H1 (cell line): ENCODE results near the gene PSMC3.

Source experiments
- EZH2 ChIP-seq: fragments of 200-600 bp; sonication (generic); IDR thresholded peaks from 2 replicates; pipeline ENCODE4 v1.7.1; 2012; ENCODE audit warnings: low read depth, mild to moderate bottlenecking, moderate library complexity, low read length, inconsistent platforms; ENCODE audit not compliant: severe bottlenecking
- SIX5 ChIP-seq: IDR thresholded peaks from 2 replicates; pipeline ENCODE4 v1.6.1; 2011; ENCODE audit warnings: mild to moderate bottlenecking, low read depth, low read length
- ZNF274 ChIP-seq: IDR thresholded peaks from 2 replicates; pipeline ENCODE4 v1.7.0; 2012; ENCODE audit warnings: low read length, borderline replicate concordance; ENCODE audit errors: extremely low read depth
- TF ChIP-seq, protein P1 (sequence below), 3 experiments: IDR thresholded peaks; 1 replicate in 2 of 3; 2 replicates in 1 of 3; pipeline versions ENCODE4 v1.5.1 to v1.6.1; 2011; ENCODE audit warnings: low read length in 3 of 3, mild to moderate bottlenecking in 3 of 3, inconsistent platforms in 2 of 3, low read depth in 1 of 3, moderate library complexity in 1 of 3; ENCODE audit not compliant: insufficient read depth in 1 of 3; ENCODE audit errors: control extremely low read depth in 1 of 3

DNA sequence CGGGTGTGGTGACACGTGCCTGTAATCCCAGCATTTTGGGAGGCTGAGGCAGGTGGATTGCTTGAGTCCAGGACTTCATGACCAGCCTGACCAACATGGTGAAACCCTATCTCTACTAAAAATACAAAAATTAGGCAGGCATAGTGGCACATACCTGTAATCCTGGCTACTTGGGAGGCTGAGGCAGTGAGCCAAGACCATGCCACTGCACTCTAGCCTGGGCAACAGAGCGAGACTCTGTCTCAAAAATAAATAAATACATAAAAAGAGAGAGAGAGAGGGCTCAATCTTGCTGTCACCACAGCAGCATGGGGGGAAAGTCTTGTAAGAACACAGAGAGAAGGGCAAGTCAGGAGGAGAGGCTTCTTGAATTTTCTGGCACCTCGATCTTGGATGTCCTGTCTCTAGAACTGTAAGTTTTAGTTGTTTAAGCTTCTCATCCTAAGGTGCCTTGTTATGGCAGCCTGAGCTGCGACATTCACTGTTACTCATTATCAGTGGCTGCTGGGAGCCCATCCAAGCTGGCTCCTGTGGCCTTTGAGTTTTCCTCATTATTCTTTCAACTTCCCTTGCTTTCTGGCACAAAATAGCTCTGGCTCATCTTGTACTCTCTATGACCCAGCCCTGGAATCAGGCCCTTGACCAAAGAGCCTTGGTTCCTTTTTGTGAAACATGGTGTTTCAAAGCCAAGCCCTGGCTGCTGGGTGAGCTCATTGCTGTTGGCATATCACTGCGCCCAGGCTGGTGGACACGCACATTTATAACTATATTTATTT is 8.0 kb upstream of the PSMC3 start:
- TF ChIP-seq EZH2 (no peak), ZNF274 (no peak), SIX5 (no peak)
- TF ChIP-seq, protein P1, sequence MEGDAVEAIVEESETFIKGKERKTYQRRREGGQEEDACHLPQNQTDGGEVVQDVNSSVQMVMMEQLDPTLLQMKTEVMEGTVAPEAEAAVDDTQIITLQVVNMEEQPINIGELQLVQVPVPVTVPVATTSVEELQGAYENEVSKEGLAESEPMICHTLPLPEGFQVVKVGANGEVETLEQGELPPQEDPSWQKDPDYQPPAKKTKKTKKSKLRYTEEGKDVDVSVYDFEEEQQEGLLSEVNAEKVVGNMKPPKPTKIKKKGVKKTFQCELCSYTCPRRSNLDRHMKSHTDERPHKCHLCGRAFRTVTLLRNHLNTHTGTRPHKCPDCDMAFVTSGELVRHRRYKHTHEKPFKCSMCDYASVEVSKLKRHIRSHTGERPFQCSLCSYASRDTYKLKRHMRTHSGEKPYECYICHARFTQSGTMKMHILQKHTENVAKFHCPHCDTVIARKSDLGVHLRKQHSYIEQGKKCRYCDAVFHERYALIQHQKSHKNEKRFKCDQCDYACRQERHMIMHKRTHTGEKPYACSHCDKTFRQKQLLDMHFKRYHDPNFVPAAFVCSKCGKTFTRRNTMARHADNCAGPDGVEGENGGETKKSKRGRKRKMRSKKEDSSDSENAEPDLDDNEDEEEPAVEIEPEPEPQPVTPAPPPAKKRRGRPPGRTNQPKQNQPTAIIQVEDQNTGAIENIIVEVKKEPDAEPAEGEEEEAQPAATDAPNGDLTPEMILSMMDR (IDR thresholded peaks at IDR 0.05; ENCODE audit: control extremely low read depth in 1 of 3, insufficient read depth in 1 of 3, low read depth in 1 of 3, low read length in 3 of 3) = no peak
